HepG2 (cell line): ENCODE results near the gene CYTH2. TPM values are rescaled to one million over a fixed set of nuclear protein-coding genes. Genes with fewer than 3 reads are reported as not detected.

Experiments
- ATAC-seq: fragments of 200-7000 bp; cut with Tn5 transposase; 3 replicates; pipeline ENCODE4 v1.9.1; 2020; ENCODE audit warnings: mild to moderate bottlenecking, moderate library complexity
- BruUV-seq: library from RNA; stranded (reverse); fragments of 400-500 nt; replicated peaks from 2 replicates; lab custom pipeline; 2021; lab: Mats Ljungman, UMichigan
- CTCF ChIA-PET: fragments of 300-600 bp; formaldehyde crosslinking; extraction: SDS; loops from one replicate; lab custom pipeline; 2021; ENCODE audit warnings: low total read pairs, inconsistent platforms, low intra/inter-chr PET ratio; lab: Yijun Ruan, JAX
- POLR2A ChIA-PET: fragments of 350-600 bp; sonication (Branson Sonifier 250); formaldehyde crosslinking; loops from one replicate; lab custom pipeline; 2020; ENCODE audit warnings: antibody characterized with exemption, inconsistent platforms; lab: Yijun Ruan, JAX
- DNase-seq: peaks from one replicate; pipeline ENCODE4 v3.0.0-alpha.2; 2015; ENCODE audit warnings: low spot score
- FAIRE-seq: peaks from 3 replicates; lab custom pipeline; 2011; peaks lifted over from hg19 to GRCh38; lab: Jason Lieb, UNC
- H2AFZ ChIP-seq: one replicate; pipeline ENCODE4 v1.6.1; 2011; ENCODE audit warnings: low read length, inconsistent platforms
- H3K27ac ChIP-seq: fragments of 300-600 bp; 3 replicates; pipeline ENCODE4 v1.8.0; 2011; ENCODE audit warnings: mixed run types, mild to moderate bottlenecking, mixed read lengths, low read length, inconsistent platforms; ENCODE audit not compliant: insufficient read depth; ENCODE audit errors: extremely low read length
- H3K27me3 ChIP-seq, 2 experiments: fragments of 200-600 bp in 1 of 2; 2 replicates in 1 of 2; 3 replicates in 1 of 2; pipeline versions ENCODE4 v1.6.0 to v1.8.0; 2011; ENCODE audit warnings: low read length in 2 of 2, mild to moderate bottlenecking in 2 of 2, moderate library complexity in 2 of 2, inconsistent platforms in 1 of 2; ENCODE audit not compliant: insufficient read depth in 2 of 2, control insufficient read depth in 1 of 2
- H3K36me3 ChIP-seq, 2 experiments: fragments of 200-600 bp in 1 of 2; replicated peaks in 1 of 2; 2 replicates in 1 of 2; 3 replicates in 1 of 2; pipeline versions ENCODE4 v1.5.1 to v1.8.0; 2011; ENCODE audit warnings: low read length in 2 of 2, inconsistent platforms in 1 of 2; ENCODE audit not compliant: insufficient read depth in 2 of 2, control insufficient read depth in 1 of 2
- H3K4me1 ChIP-seq: 2 replicates; pipeline ENCODE4 v1.5.1; 2012; ENCODE audit warnings: low read length, inconsistent platforms; ENCODE audit not compliant: insufficient read depth
- H3K4me2 ChIP-seq: 2 replicates; pipeline ENCODE4 v1.6.0; 2011; ENCODE audit warnings: low read depth, low read length, inconsistent platforms
- H3K4me3 ChIP-seq, 3 experiments: fragments of 200-600 bp in 1 of 3; sonication (generic), shearing (Covaris generic) in 1 of 3; replicated peaks in 1 of 3; 2 replicates each; pipeline ENCODE4 v1.5.1; 2011 to 2016; ENCODE audit warnings: low read length in 3 of 3, inconsistent platforms in 2 of 3, low read depth in 2 of 3, mild to moderate bottlenecking in 2 of 3, control low read depth in 1 of 3, mixed read lengths in 1 of 3; ENCODE audit not compliant: insufficient read depth in 1 of 3
- H3K79me2 ChIP-seq: one replicate; pipeline ENCODE4 v1.6.1; 2011; ENCODE audit warnings: low read length, inconsistent platforms; ENCODE audit not compliant: insufficient read depth
- H3K9ac ChIP-seq: 2 replicates; pipeline ENCODE4 v1.6.0; 2011; ENCODE audit warnings: mild to moderate bottlenecking, low read depth, low read length, inconsistent platforms; ENCODE audit not compliant: insufficient read depth
- H3K9me3 ChIP-seq: 2 replicates; pipeline ENCODE4 v1.5.1; 2012; ENCODE audit warnings: mild to moderate bottlenecking, low read length
- H4K20me1 ChIP-seq: 2 replicates; pipeline ENCODE4 v1.6.0; 2011; ENCODE audit warnings: inconsistent platforms, mild to moderate bottlenecking, low read length, moderate library complexity; ENCODE audit not compliant: insufficient read depth
- MEIS1 ChIP-seq: sonication (generic); formaldehyde crosslinking; IDR thresholded peaks from 2 replicates; pipeline ENCODE4 v1.9.0; 2021; ENCODE audit warnings: mild to moderate bottlenecking, missing genetic modification reagents, moderate library complexity, borderline replicate concordance
- ZBTB33 ChIP-seq: sonication (generic); formaldehyde crosslinking; IDR thresholded peaks from 2 replicates; pipeline ENCODE4 v1.4.0; 2020; ENCODE audit warnings: missing genetic modification reagents
- ZNF547 ChIP-seq: sonication (generic); formaldehyde crosslinking; IDR thresholded peaks from 2 replicates; pipeline ENCODE4 v1.5.1; 2020; ENCODE audit warnings: mild to moderate bottlenecking, missing genetic modification reagents
- WGBS: methylation state at CpG from one replicate; pipeline ENCODE4 v1.1.6; 2017; ENCODE audit warnings: low lambda C conversion rate; 5-methylcytosine and 5-hydroxymethylcytosine counted together
- in situ Hi-C: cut with HindIII; loops from 2 replicates; pipeline ENCODE4 v1.10.0; 2017; ENCODE audit warnings: low pct_unique_long_range_greater_than_20kb; ENCODE audit not compliant: extremely low pct_ligation_motif_present
- intact Hi-C: fragments of 100-400 bp; cut with micrococcal nuclease; formaldehyde crosslinking; loops from one replicate; pipeline ENCODE4 v1.10.0; 2022; ENCODE audit not compliant: unreplicated experiment
- polyA plus RNA-seq, 8 experiments: library from polyadenylated mRNA; depleted of rRNA in 3 of 8; stranded (reverse) in 7 of 8; unstranded in 1 of 8; fragments of >200 nt; fragmentation: Illumina TruSeq in 4 of 8; extraction: Trizol in 4 of 8; gene quantifications; 2 replicates each; pipeline versions ENCODE4 v1.2.1 to v1.2.3, GENCODE V29; 2011 to 2016; ENCODE audit warnings: low read depth in 4 of 8, missing spikeins in 1 of 8, mixed read lengths in 1 of 8; ENCODE audit not compliant: insufficient read depth in 1 of 8
- total RNA-seq, 5 experiments: library from RNA; depleted of rRNA; stranded (reverse); fragments of >200 nt; fragmentation: Illumina TruSeq; extraction: Trizol; gene quantifications; 2 replicates each; pipeline ENCODE4 v1.2.3, GENCODE V29; 2016; ENCODE audit warnings: low read depth in 1 of 5

CYTH2 gene
- total and polyA plus RNA-seq, 2 of the 13 experiments (the other 11 are each of a cell fraction or from before 2014, with no cell fraction given): 16.5 to 39.3 TPM

GRCh38 chr19:48421548-48421947 is 47.6 kb upstream of the CYTH2 start:
- CTCF ChIA-PET: no interaction called here
- intact Hi-C loops: no loop called here
- in situ Hi-C loops: no loop called here
- no TSS peak for BruUV-seq
- Histone ChIP-seq H3K9ac (no peak overlapping the region), H3K36me3 (no peaks in the 10 kb centered on the region), H3K4me1 (peaks cover 31% of the 10 kb centered on the region), H3K27ac (no peak overlapping the region), H3K9me3 (no peaks in the 10 kb centered on the region), H4K20me1 (no peaks in the 10 kb centered on the region), H3K27me3 (no peaks in the 10 kb centered on the region), H3K4me3 (no peak overlapping the region), H3K79me2 (no peaks in the 10 kb centered on the region), H3K4me2 (no peak overlapping the region), H2AFZ (no peak overlapping the region)
- 62% methylated on average over 3 of the region's 16 CpGs for WGBS
- ATAC-seq (no peak), FAIRE-seq (no peak), DNase-seq (no peak)
- TF ChIP-seq ZBTB33: 0 out of 2 replicates have a peak, but pooled peaks have one; percentile 17
- no peak for TF ChIP-seq MEIS1 (CRISPR knock-in tag)
- POLR2A ChIA-PET: no interaction called here

DNA sequence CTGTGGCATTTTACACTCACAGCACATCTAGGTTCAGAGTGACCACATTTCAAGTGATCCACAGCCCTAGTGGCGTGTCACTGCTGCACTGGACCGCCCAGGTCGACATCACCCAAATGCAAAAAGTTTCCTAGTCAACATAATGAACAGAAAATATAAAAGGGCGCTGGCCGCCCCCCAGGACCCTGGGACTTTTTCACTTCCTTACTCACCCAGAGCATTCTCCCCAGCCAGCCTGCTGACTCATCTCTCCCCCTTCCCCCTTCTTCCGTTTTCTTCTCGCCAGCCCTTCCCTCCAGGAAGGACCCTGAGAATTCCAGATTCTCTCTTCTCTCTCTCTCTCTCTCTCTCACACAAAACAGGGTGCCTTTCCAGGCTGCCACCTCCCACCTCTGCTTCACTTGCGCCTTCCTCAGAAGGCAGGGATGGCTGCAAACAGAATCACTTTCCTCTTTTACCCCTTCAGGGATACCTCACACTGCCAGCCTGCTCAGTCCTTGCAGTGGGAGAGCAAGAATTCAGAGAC is 44.4 kb upstream of the CYTH2 start:
- Histone ChIP-seq H4K20me1 (no peaks in the 10 kb centered on the region), H3K79me2 (no peaks in the 10 kb centered on the region), H3K4me2 (no peak overlapping the region; the same call in 1 of the 2 replicates)
- no peak for ATAC-seq
- CTCF ChIA-PET: no interaction called here
- TF ChIP-seq ZNF547 (CRISPR knock-in tag): no peak
- TF ChIP-seq, all 625 proteins: peak for 0
- H3K4me3 ChIP-seq: no peak overlapping the region
- no TSS peak for BruUV-seq
- no peak overlapping the region for H2AFZ ChIP-seq
- in situ Hi-C loops (no loop called here), intact Hi-C loops (no loop called here)
- H3K9ac ChIP-seq: no peak overlapping the region
- 73% methylated on average over 8 of the region's 8 CpGs for WGBS
- no peaks in the 10 kb centered on the region for H3K36me3 ChIP-seq
- no peak overlapping the region for H3K27ac ChIP-seq
- H3K27me3 ChIP-seq: no peaks in the 10 kb centered on the region
- POLR2A ChIA-PET: no interaction called here
- no peaks in the 10 kb centered on the region for H3K9me3 ChIP-seq
- no peak for FAIRE-seq
- no peak for DNase-seq
- H3K4me1 ChIP-seq: 0 out of 2 replicates have a peak, but pooled peaks cover 6% of the 10 kb centered on the region
